NCI-H1694 treated with DMSO at 0.1 percent for 48 hours (cell line): Measurements from ENCODE around the gene NKX2-4.

ENCODE experiments used
- DNase-seq: peaks from one replicate; lab custom pipeline; 2025; lab: John Stamatoyannopoulos, UW

Gene NKX2-4

GRCh38 chr20:21360705-21361104 lies 36.6 kb downstream of the NKX2-4 start:
- DNase-seq = no peak

GRCh38 chr20:21358737-21359136 lies 38.6 kb downstream of the NKX2-4 start:
- no peak for DNase-seq

GRCh38 chr20:21357844-21358243 lies 39.5 kb downstream of the NKX2-4 start:
- no peak for DNase-seq

GRCh38 chr20:21356386-21356785 lies 40.9 kb downstream of the NKX2-4 start:
- DNase-seq = no peak

- no peak for DNase-seq
These were observed 41.3 kb downstream of the NKX2-4 start for GRCh38 chr20:21355981-21356380.

- DNase-seq = no peak
These were observed 44.1 kb downstream of the NKX2-4 start for GRCh38 chr20:21353236-21353635.

GRCh38 chr20:21352703-21353102 lies 44.6 kb downstream of the NKX2-4 start:
- DNase-seq = no peak
